22Rv1 (cell line): ENCODE measurements around the gene IGF1R.
A peak's percentile ranks its signal among the peaks of the same experiment; 100 is the strongest.

Experiments
- H3K27ac ChIP-seq: fragments of 450-650 bp; 2 replicates; pipeline ENCODE4 v1.5.1; 2017
- CTCF ChIP-seq: fragments of 450-650 bp; IDR thresholded peaks from 2 replicates; pipeline ENCODE4 v1.5.1; 2017; ENCODE audit warnings: mild to moderate bottlenecking
- ZFX ChIP-seq: fragments of 450-650 bp; IDR thresholded peaks from 2 replicates; pipeline ENCODE4 v1.6.1; 2017; ENCODE audit warnings: antibody characterized with exemption, borderline replicate concordance

The IGF1R gene

GRCh38 chr15:98845138-98845884 is 197.0 kb downstream of the IGF1R start:
- TF ChIP-seq CTCF: no peak
- no peak for TF ChIP-seq ZFX
- peak overlapping the region; percentile 69 for H3K27ac ChIP-seq

GRCh38 chr15:98850961-98851572 is 202.7 kb downstream of the IGF1R start:
- H3K27ac ChIP-seq: peak overlapping the region; percentile 71

GRCh38 chr15:98853161-98853560 is 204.8 kb downstream of the IGF1R start:
- peak overlapping the region; percentile 71 for H3K27ac ChIP-seq
- no peak for TF ChIP-seq ZFX

More at GRCh38 chr15:98850961-98851572, 202.7 kb downstream of the IGF1R start:
- TF ChIP-seq ZFX (no peak), CTCF (peak; percentile 78)

GRCh38 chr15:98853617-98854420 is 205.5 kb downstream of the IGF1R start:
- TF ChIP-seq CTCF: no peak
- TF ChIP-seq ZFX: no peak
- peak overlapping the region; percentile 71; the same call in 1 of the 2 replicates for H3K27ac ChIP-seq

- TF ChIP-seq ZFX (no peak), CTCF (no peak)
- H3K27ac ChIP-seq: no peak overlapping the region
These were observed 206.2 kb downstream of the IGF1R start for GRCh38 chr15:98854496-98854895.

GRCh38 chr15:98855067-98855814 is 206.9 kb downstream of the IGF1R start:
- no peak overlapping the region for H3K27ac ChIP-seq
- TF ChIP-seq CTCF: no peak
- no peak for TF ChIP-seq ZFX
